A549 (cell line): ENCODE data around the gene DGLUCY. TPM values are rescaled to one million over a fixed set of nuclear protein-coding genes. Genes with fewer than 3 reads are reported as not detected.
A peak's percentile ranks its signal among the peaks of the same experiment; 100 is the strongest.

ENCODE experiments used
- ATAC-seq, 2 experiments: fragments of 200-7000 bp in 1 of 2; fragments of >200 bp in 1 of 2; cut with Nextera tagmentation in 1 of 2; cut with Tn5 transposase in 1 of 2; 3 replicates each; pipeline versions ENCODE4 v1.8.0 to v1.9.1; 2018 to 2020; ENCODE audit warnings: mild to moderate bottlenecking in 1 of 2, moderate library complexity in 1 of 2
- CTCF ChIA-PET: fragments of 300-600 bp; sonication (Branson Sonifier 250); formaldehyde crosslinking; extraction: SDS; loops from one replicate; lab custom pipeline; 2021; ENCODE audit warnings: antibody characterized with exemption, inconsistent platforms; lab: Yijun Ruan, JAX
- POLR2A ChIA-PET: fragments of 350-600 bp; formaldehyde crosslinking; extraction: SDS; loops from one replicate; lab custom pipeline; 2021; ENCODE audit warnings: antibody characterized with exemption, inconsistent platforms; lab: Yijun Ruan, JAX
- DNase-seq, 2 experiments: peaks; one replicate each; pipeline versions ENCODE4 v3.0.0 to v3.0.0-alpha.2; 2011 to 2016; ENCODE audit warnings: low read depth in 1 of 2, low spot score in 1 of 2
- FAIRE-seq: peaks from 2 replicates; lab custom pipeline; 2011; peaks lifted over from hg19 to GRCh38; lab: Jason Lieb, UNC
- H3K27ac ChIP-seq, 2 experiments: fragments of >200 bp; sonication (Bioruptor Twin); formaldehyde crosslinking; 3 replicates each; pipeline ENCODE4 v1.5.1; 2016 to 2017
- H3K4me1 ChIP-seq: fragments of >200 bp; sonication (Bioruptor Twin); formaldehyde crosslinking; 3 replicates; pipeline ENCODE4 v1.6.1; 2016
- H3K4me2 ChIP-seq: fragments of >200 bp; sonication (Bioruptor Twin); formaldehyde crosslinking; 3 replicates; pipeline ENCODE4 v1.6.1; 2016
- H3K4me3 ChIP-seq: fragments of >200 bp; sonication (Bioruptor Twin); formaldehyde crosslinking; 3 replicates; pipeline ENCODE4 v1.5.1; 2016
- H3K9me3 ChIP-seq: fragments of >200 bp; sonication (Bioruptor Twin); formaldehyde crosslinking; 3 replicates; pipeline ENCODE4 v1.6.1; 2016
- BCL3 ChIP-seq: fragments of >200 bp; sonication (Bioruptor Twin); formaldehyde crosslinking; IDR thresholded peaks from 3 replicates; pipeline ENCODE4 v1.6.1; 2016
- BHLHE40 ChIP-seq: IDR thresholded peaks from 2 replicates; pipeline ENCODE4 v1.6.1; 2012; ENCODE audit warnings: low read depth, low read length, inconsistent platforms
- CBX8 ChIP-seq: fragments of 200-600 bp; sonication (generic); IDR thresholded peaks from 2 replicates; pipeline ENCODE4 v1.6.1; 2016
- CTCF ChIP-seq: fragments of >200 bp; sonication (Bioruptor Twin); formaldehyde crosslinking; IDR thresholded peaks from 3 replicates; pipeline ENCODE4 v1.5.1; 2016
- ELK1 ChIP-seq: fragments of 150-350 bp; IDR thresholded peaks from 2 replicates; pipeline ENCODE4 v1.6.1; 2014; ENCODE audit warnings: low read depth, mild to moderate bottlenecking, low read length
- FOSL2 ChIP-seq, 2 experiments: fragments of 450-650 bp in 1 of 2; fragments of >200 bp in 1 of 2; sonication (Bioruptor Twin) in 1 of 2; formaldehyde crosslinking; IDR thresholded peaks; 2 replicates each; pipeline versions ENCODE4 v1.5.0 to v1.6.1; 2016 to 2020; ENCODE audit warnings: mild to moderate bottlenecking in 1 of 2, moderate library complexity in 1 of 2
- HDAC2 ChIP-seq: fragments of 200-600 bp; sonication (generic); IDR thresholded peaks from 2 replicates; pipeline ENCODE4 v1.6.1; 2016
- HES2 ChIP-seq: fragments of >200 bp; sonication (Bioruptor Twin); formaldehyde crosslinking; IDR thresholded peaks from 2 replicates; pipeline ENCODE4 v1.6.1; 2016
- HMGXB4 ChIP-seq: fragments of 250-450 bp; sonication (Bioruptor Pico); IDR thresholded peaks from 2 replicates; pipeline ENCODE4 v1.5.0; 2021; ENCODE audit warnings: mild to moderate bottlenecking, moderate library complexity, borderline replicate concordance
- HOXB13 ChIP-seq: fragments of 250-450 bp; sonication (Bioruptor Pico); IDR thresholded peaks from 2 replicates; pipeline ENCODE4 v1.5.0; 2020; ENCODE audit warnings: low read depth, mild to moderate bottlenecking, moderate library complexity
- HOXB5 ChIP-seq: fragments of 250-450 bp; sonication (Bioruptor Pico); IDR thresholded peaks from 2 replicates; pipeline ENCODE4 v1.5.0; 2020; ENCODE audit warnings: mild to moderate bottlenecking, moderate library complexity
- MAZ ChIP-seq: fragments of 150-350 bp; IDR thresholded peaks from 2 replicates; pipeline ENCODE4 v1.6.1; 2014; ENCODE audit warnings: antibody characterized with exemption, low read depth, low read length, borderline replicate concordance
- MYC ChIP-seq: IDR thresholded peaks from 2 replicates; pipeline ENCODE4 v1.6.1; 2012; ENCODE audit warnings: mild to moderate bottlenecking, inconsistent platforms, low read length, improper control_type of control experiment, borderline replicate concordance
- NFE2L2 ChIP-seq: fragments of 150-350 bp; conservative IDR thresholded peaks from 2 replicates; pipeline ENCODE4 v1.6.1; 2014; ENCODE audit warnings: low read length
- PHF8 ChIP-seq: fragments of 200-600 bp; sonication (generic); IDR thresholded peaks from 2 replicates; pipeline ENCODE4 v1.6.1; 2016; ENCODE audit warnings: low read depth, mild to moderate bottlenecking, antibody characterized with exemption, moderate library complexity, borderline replicate concordance
- POLR2A ChIP-seq: IDR thresholded peaks from 2 replicates; pipeline ENCODE4 v1.6.1; 2012; ENCODE audit warnings: mild to moderate bottlenecking, low read length
- RAD21 ChIP-seq, 2 experiments: fragments of >200 bp in 1 of 2; sonication (Bioruptor Twin) in 1 of 2; formaldehyde crosslinking in 1 of 2; IDR thresholded peaks in 1 of 2; conservative IDR thresholded peaks in 1 of 2; 2 replicates in 1 of 2; 3 replicates in 1 of 2; pipeline ENCODE4 v1.6.1; 2012 to 2018; ENCODE audit warnings: inconsistent platforms in 1 of 2
- SMC3 ChIP-seq: fragments of >200 bp; sonication (Bioruptor Twin); formaldehyde crosslinking; IDR thresholded peaks from 3 replicates; pipeline ENCODE4 v1.6.1; 2018; ENCODE audit warnings: inconsistent platforms
- TFCP2L1 ChIP-seq: fragments of 250-450 bp; sonication (Bioruptor Pico); IDR thresholded peaks from 2 replicates; pipeline ENCODE4 v1.5.0; 2021; ENCODE audit warnings: mild to moderate bottlenecking
- WGBS: methylation state at CpG from one replicate; pipeline ENCODE4 v1.1.6; 2017; ENCODE audit errors: missing lambda C conversion rate; 5-methylcytosine and 5-hydroxymethylcytosine counted together
- polyA plus RNA-seq, 4 experiments: library from polyadenylated mRNA; depleted of rRNA in 3 of 4; stranded (reverse); fragments of >200 nt; fragmentation: RNase III in 1 of 4; extraction: RNeasy Plus Mini Kit Qiagen cat#74134 plus additional on column Dnase treatment in 1 of 4; gene quantifications; 2 replicates in 3 of 4; 3 replicates in 1 of 4; pipeline ENCODE4 v1.2.3, GENCODE V29; 2011 to 2017

The DGLUCY gene
- polyA plus RNA-seq, 2 of the 4 experiments (the other 2 are of a cell fraction), result 14.4 to 17.5 TPM

GRCh38 chr14:91234791-91235114, 120.9 kb downstream of the DGLUCY start (continued):
- no peak for TF ChIP-seq ELK1

- Histone ChIP-seq H3K4me2 (no peak overlapping the region), H3K4me3 (no peak overlapping the region), H3K4me1 (no peaks in the 10 kb centered on the region), H3K27ac (no peak overlapping the region), H3K9me3 (no peaks in the 10 kb centered on the region; the same call in 2 of the 3 replicates)
- WGBS, result 86% methylated on average over 7 of the region's 7 CpGs
- no peak for TF ChIP-seq CBX8
- no peak for TF ChIP-seq HDAC2
- no peak for TF ChIP-seq MAZ
- no peak for TF ChIP-seq RAD21 (conservative IDR thresholded peaks at IDR 0.05 in 1 of 2, IDR thresholded peaks at IDR 0.05 in 1 of 2)
- TF ChIP-seq CTCF, result no peak
- no peak for TF ChIP-seq HOXB5 (CRISPR knock-in tag)
- TF ChIP-seq TFCP2L1 (CRISPR knock-in tag), result no peak
- no peak for TF ChIP-seq POLR2A
- TF ChIP-seq HMGXB4 (CRISPR knock-in tag), result no peak
- CTCF ChIA-PET, result interaction anchor here (0.6 to 1.2 kb wide), 2 partner anchors 333 to 477 kb away, joined by 3 to 4 read pairs; no protein-coding TSS in a partner anchor
- FAIRE-seq, result no peak
- no peak for ATAC-seq
- no peak for DNase-seq
- POLR2A ChIA-PET, result no interaction called here
Measured at GRCh38 chr14:91235841-91236240, 122.0 kb downstream of the DGLUCY start.

GRCh38 chr14:91237219-91237618, 123.3 kb downstream of the DGLUCY start:
- TF ChIP-seq HMGXB4 (CRISPR knock-in tag), result no peak
- no peak for TF ChIP-seq TFCP2L1 (CRISPR knock-in tag)
- TF ChIP-seq SMC3, result no peak
- TF ChIP-seq HES2, result no peak
- TF ChIP-seq BHLHE40, result no peak
- TF ChIP-seq CTCF, result no peak
- no peak for TF ChIP-seq PHF8
- TF ChIP-seq CBX8, result no peak
- no peak for TF ChIP-seq HDAC2
- TF ChIP-seq BCL3, result no peak
- TF ChIP-seq FOSL2 (IDR thresholded peaks at IDR 0.05), result no peak
- no peak for TF ChIP-seq FOSL2 (CRISPR knock-in tag; IDR thresholded peaks at IDR 0.05)
- no peak for TF ChIP-seq HOXB13 (CRISPR knock-in tag)
- no peak for TF ChIP-seq NFE2L2
- TF ChIP-seq MYC, result no peak
- ChIA-PET CTCF (no interaction called here), POLR2A (no interaction called here)
- H3K4me2 ChIP-seq, result no peak overlapping the region
- FAIRE-seq, result no peak
- H3K4me3 ChIP-seq, result no peak overlapping the region
- no peak overlapping the region for H3K27ac ChIP-seq
- 0 out of 6 replicates have a peak, but pooled peaks of 1 of the 2 experiments have one; percentile 18 for ATAC-seq
- H3K4me1 ChIP-seq, result no peaks in the 10 kb centered on the region
- 70% methylated on average over 7 of the region's 7 CpGs for WGBS
- H3K9me3 ChIP-seq, result no peaks in the 10 kb centered on the region
- DNase-seq, result no peak
